ENCODE results near the gene CACNG4. TPM values are rescaled to one million over a fixed set of nuclear protein-coding genes. Genes with fewer than 3 reads are reported as not detected.

Gene CACNG4
- total RNA-seq, 2 experiments from 2014 or later, result not detected

- H4K20me1 ChIP-seq (ENCODE audit: insufficient read depth, low read length), result no peaks in the 10 kb centered on the region
- H3K4me2 ChIP-seq (ENCODE audit: low read length), result no peak overlapping the region
- no peaks in the 10 kb centered on the region for H3K9me3 ChIP-seq (ENCODE audit: low read length)
- no peaks in the 10 kb centered on the region for H3K79me2 ChIP-seq (ENCODE audit: insufficient read depth, low read depth, low read length)
- H3K36me3 ChIP-seq (ENCODE audit: insufficient read depth, low read length), result no peaks in the 10 kb centered on the region
- no peak overlapping the region for H3K27ac ChIP-seq (ENCODE audit: low read depth, low read length, poor library complexity, severe bottlenecking)
- H3K9me2 ChIP-seq (ENCODE audit: insufficient read depth, low read length), result no peaks in the 10 kb centered on the region
- DNase-seq (ENCODE audit: low spot score), result no peak
- H3K4me1 ChIP-seq (ENCODE audit: insufficient read depth, low read length, poor library complexity, severe bottlenecking), result no peaks in the 10 kb centered on the region
- no TSS peak for BruUV-seq (replicated peaks)
- CTCF ChIA-PET (ENCODE audit: unreplicated experiment), result no interaction called here
- no peak overlapping the region for H3K4me3 ChIP-seq (ENCODE audit: low read depth, low read length, poor library complexity, severe bottlenecking)
- TF ChIP-seq, protein P1, sequence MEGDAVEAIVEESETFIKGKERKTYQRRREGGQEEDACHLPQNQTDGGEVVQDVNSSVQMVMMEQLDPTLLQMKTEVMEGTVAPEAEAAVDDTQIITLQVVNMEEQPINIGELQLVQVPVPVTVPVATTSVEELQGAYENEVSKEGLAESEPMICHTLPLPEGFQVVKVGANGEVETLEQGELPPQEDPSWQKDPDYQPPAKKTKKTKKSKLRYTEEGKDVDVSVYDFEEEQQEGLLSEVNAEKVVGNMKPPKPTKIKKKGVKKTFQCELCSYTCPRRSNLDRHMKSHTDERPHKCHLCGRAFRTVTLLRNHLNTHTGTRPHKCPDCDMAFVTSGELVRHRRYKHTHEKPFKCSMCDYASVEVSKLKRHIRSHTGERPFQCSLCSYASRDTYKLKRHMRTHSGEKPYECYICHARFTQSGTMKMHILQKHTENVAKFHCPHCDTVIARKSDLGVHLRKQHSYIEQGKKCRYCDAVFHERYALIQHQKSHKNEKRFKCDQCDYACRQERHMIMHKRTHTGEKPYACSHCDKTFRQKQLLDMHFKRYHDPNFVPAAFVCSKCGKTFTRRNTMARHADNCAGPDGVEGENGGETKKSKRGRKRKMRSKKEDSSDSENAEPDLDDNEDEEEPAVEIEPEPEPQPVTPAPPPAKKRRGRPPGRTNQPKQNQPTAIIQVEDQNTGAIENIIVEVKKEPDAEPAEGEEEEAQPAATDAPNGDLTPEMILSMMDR (conservative IDR thresholded peaks at IDR 0.05; ENCODE audit: low read length), result no peak
- TF ChIP-seq EZH2phosphoT487 (IDR thresholded peaks at IDR 0.05; ENCODE audit: borderline replicate concordance, low read depth, low read length), result no peak
- intact Hi-C loops (cut with micrococcal nuclease; ENCODE audit: unreplicated experiment), result no loop called here
- H2AFZ ChIP-seq (ENCODE audit: low read length), result no peak overlapping the region
- POLR2A ChIA-PET, result interaction anchor here (0.6 kb wide), 1 partner anchor 1809 kb away, joined by 6 read pairs; no protein-coding TSS in a partner anchor
Observed at GRCh38 chr17:66952031-66952524, 12.4 kb upstream of the CACNG4 start.

DNA sequence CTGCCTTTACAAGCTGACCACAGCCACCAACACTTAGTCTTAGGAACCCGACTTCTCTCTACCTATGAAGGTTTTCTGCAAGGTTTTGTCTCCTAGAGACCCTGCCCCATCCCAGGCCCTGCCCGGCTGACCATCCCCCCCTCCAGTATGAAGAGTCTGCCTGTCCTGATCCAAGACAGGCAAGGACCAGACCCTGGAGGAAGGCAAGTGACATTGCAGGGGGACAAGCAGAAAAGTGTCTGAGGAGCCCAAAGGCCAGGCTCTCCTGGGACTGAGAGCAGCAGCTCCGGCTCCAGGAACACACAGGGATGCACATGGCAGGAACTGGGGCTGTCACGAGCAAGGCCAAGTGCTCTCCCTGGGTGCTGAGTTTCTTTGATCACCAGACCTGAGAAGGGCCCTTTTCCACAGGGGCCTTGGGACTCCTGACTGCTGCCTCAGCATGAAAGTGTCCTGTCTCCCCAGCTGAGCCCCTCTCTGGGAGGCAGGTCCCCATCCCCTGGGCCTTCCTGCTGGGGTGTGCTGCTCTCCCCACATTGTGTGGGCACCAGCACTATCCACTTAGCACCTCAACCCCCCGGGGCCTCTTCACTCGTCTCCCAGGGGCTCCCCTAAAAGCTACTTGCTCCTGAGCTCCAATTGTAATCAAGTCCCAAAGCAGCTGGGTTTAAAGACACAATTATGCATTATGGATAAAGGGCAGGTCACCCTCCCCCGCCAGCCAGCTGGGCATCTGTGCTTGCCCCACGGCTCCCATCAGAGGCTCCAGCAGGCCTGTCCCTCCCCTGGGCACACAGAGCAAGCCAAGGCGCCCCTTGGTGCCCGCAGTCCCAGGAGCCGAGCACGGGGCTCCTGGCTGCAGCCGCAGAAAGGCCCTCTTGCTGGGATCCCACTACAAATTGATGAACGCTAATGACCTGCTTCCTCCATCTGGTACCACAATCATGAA lies 11.6 kb upstream of the CACNG4 start:
- Histone ChIP-seq H3K4me2 (ENCODE audit: low read length) (no peak overlapping the region), H3K9me3 (ENCODE audit: low read length) (no peaks in the 10 kb centered on the region), H4K20me1 (ENCODE audit: insufficient read depth, low read length) (no peaks in the 10 kb centered on the region), H2AFZ (ENCODE audit: low read length) (no peak overlapping the region), H3K36me3 (ENCODE audit: insufficient read depth, low read length) (no peaks in the 10 kb centered on the region), H3K4me3 (ENCODE audit: low read depth, low read length, poor library complexity, severe bottlenecking) (no peak overlapping the region), H3K4me1 (ENCODE audit: insufficient read depth, low read length, poor library complexity, severe bottlenecking) (no peaks in the 10 kb centered on the region), H3K9me2 (ENCODE audit: insufficient read depth, low read length) (no peaks in the 10 kb centered on the region), H3K27ac (ENCODE audit: low read depth, low read length, poor library complexity, severe bottlenecking) (no peak overlapping the region), H3K79me2 (ENCODE audit: insufficient read depth, low read depth, low read length) (no peaks in the 10 kb centered on the region)
- DNase-seq (ENCODE audit: low spot score), result no peak
- intact Hi-C loops (cut with micrococcal nuclease; ENCODE audit: unreplicated experiment), result no loop called here
- no TSS peak for BruUV-seq (replicated peaks)
- no peak for TF ChIP-seq EZH2phosphoT487 (IDR thresholded peaks at IDR 0.05; ENCODE audit: borderline replicate concordance, low read depth, low read length)
- TF ChIP-seq, protein P1 (conservative IDR thresholded peaks at IDR 0.05; ENCODE audit: low read length), result no peak
- POLR2A ChIA-PET, result interaction anchor here (0.6 kb wide), 2 partner anchors 574 to 1808 kb away, joined by 3 to 6 read pairs; no protein-coding TSS in a partner anchor
- CTCF ChIA-PET (ENCODE audit: unreplicated experiment), result no interaction called here

GRCh38 chr17:66953630-66954020 lies 10.9 kb upstream of the CACNG4 start:
- Histone ChIP-seq H3K9me3 (ENCODE audit: low read length) (no peaks in the 10 kb centered on the region), H3K4me2 (ENCODE audit: low read length) (no peak overlapping the region), H3K4me3 (ENCODE audit: low read depth, low read length, poor library complexity, severe bottlenecking) (no peak overlapping the region), H3K27ac (ENCODE audit: low read depth, low read length, poor library complexity, severe bottlenecking) (no peak overlapping the region), H3K79me2 (ENCODE audit: insufficient read depth, low read depth, low read length) (no peaks in the 10 kb centered on the region), H3K9me2 (ENCODE audit: insufficient read depth, low read length) (no peaks in the 10 kb centered on the region), H3K36me3 (ENCODE audit: insufficient read depth, low read length) (no peaks in the 10 kb centered on the region), H3K4me1 (ENCODE audit: insufficient read depth, low read length, poor library complexity, severe bottlenecking) (no peaks in the 10 kb centered on the region), H4K20me1 (ENCODE audit: insufficient read depth, low read length) (no peaks in the 10 kb centered on the region), H2AFZ (ENCODE audit: low read length) (no peak overlapping the region)
- CTCF ChIA-PET (ENCODE audit: unreplicated experiment), result no interaction called here
- BruUV-seq (replicated peaks), result no TSS peak
- TF ChIP-seq, protein P1 (conservative IDR thresholded peaks at IDR 0.05; ENCODE audit: low read length), result no peak
- POLR2A ChIA-PET, result no interaction called here
- no peak for DNase-seq (ENCODE audit: low spot score)
- intact Hi-C loops (cut with micrococcal nuclease; ENCODE audit: unreplicated experiment), result no loop called here
